ENCODE results near the gene MYO15A. TPM values are rescaled to one million over a fixed set of nuclear protein-coding genes. Genes with fewer than 3 reads are reported as not detected.
A peak's percentile ranks its signal among the peaks of the same experiment; 100 is the strongest.

Gene MYO15A
- total RNA-seq, 1 donor from 2014 or later = 0.33 TPM

- no peaks in the 10 kb centered on the region for H3K36me3 ChIP-seq (ENCODE audit: control insufficient read depth, insufficient read depth, low read length)
- DNase-seq (ENCODE audit: low read depth) = no peak
- TF ChIP-seq, protein P1, sequence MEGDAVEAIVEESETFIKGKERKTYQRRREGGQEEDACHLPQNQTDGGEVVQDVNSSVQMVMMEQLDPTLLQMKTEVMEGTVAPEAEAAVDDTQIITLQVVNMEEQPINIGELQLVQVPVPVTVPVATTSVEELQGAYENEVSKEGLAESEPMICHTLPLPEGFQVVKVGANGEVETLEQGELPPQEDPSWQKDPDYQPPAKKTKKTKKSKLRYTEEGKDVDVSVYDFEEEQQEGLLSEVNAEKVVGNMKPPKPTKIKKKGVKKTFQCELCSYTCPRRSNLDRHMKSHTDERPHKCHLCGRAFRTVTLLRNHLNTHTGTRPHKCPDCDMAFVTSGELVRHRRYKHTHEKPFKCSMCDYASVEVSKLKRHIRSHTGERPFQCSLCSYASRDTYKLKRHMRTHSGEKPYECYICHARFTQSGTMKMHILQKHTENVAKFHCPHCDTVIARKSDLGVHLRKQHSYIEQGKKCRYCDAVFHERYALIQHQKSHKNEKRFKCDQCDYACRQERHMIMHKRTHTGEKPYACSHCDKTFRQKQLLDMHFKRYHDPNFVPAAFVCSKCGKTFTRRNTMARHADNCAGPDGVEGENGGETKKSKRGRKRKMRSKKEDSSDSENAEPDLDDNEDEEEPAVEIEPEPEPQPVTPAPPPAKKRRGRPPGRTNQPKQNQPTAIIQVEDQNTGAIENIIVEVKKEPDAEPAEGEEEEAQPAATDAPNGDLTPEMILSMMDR (IDR thresholded peaks at IDR 0.05; ENCODE audit: insufficient read depth, low read length, poor library complexity, severe bottlenecking) = no peak
- no peak overlapping the region for H3K4me3 ChIP-seq (ENCODE audit: low read depth, low read length)
- H3K27me3 ChIP-seq (ENCODE audit: control insufficient read depth, insufficient read depth, low read length) = no peaks in the 10 kb centered on the region
Observed at GRCh38 chr17:18146980-18147379, 38.4 kb downstream of the MYO15A start.

DNA sequence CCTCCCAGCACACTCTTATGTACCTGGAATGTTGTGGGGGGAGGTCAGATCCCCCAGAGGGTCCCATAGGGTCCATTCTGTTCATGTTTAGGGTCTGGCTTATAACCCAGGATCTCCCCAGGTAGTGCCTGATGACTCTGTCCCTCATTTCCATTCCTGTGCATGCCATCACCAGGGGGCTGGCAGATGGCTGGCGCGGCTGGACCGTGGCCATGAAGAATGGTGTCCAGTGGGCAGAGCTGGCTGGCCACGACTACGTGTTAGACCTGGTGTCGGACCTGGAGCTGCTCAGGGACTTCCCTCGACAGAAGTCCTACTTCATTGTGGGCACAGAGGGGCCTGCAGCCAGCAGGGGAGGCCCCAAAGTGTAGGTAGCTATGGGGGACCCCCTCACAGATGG is 40.0 kb downstream of the MYO15A start:
- DNase-seq (ENCODE audit: low read depth) = no peak
- TF ChIP-seq, protein P1 (IDR thresholded peaks at IDR 0.05; ENCODE audit: insufficient read depth, low read length, poor library complexity, severe bottlenecking) = no peak
- H3K4me3 ChIP-seq (ENCODE audit: low read depth, low read length) = no peak overlapping the region
- no peaks in the 10 kb centered on the region for H3K27me3 ChIP-seq (ENCODE audit: control insufficient read depth, insufficient read depth, low read length)
- H3K36me3 ChIP-seq (ENCODE audit: control insufficient read depth, insufficient read depth, low read length) = no peaks in the 10 kb centered on the region

DNA sequence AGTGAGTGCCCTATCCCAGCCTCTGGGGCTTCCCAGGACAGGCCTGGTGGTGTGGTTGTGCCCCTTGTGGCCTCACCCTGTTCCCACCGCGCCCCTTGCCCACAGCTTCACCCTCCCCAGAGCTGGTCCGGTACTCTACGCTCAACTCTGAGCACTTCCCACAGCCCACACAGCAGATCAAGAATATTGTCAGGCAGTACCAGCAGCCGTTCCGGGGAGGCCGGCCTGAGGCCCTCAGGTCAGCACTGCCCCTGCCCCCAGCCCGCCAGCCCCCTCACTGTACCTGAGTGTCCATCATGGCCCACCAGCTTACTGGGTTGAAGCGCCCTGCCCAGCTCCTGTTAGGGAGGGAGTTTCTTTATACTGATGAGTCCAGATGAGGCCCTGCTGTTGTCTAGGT is 42.7 kb downstream of the MYO15A start:
- DNase-seq (ENCODE audit: low read depth) = no peak
- Histone ChIP-seq H3K4me3 (ENCODE audit: low read depth, low read length) (no peak overlapping the region), H3K27me3 (ENCODE audit: control insufficient read depth, insufficient read depth, low read length) (no peaks in the 10 kb centered on the region), H3K36me3 (ENCODE audit: control insufficient read depth, insufficient read depth, low read length) (no peaks in the 10 kb centered on the region)
- TF ChIP-seq, protein P1 (IDR thresholded peaks at IDR 0.05; ENCODE audit: insufficient read depth, low read length, poor library complexity, severe bottlenecking) = no peak

DNA sequence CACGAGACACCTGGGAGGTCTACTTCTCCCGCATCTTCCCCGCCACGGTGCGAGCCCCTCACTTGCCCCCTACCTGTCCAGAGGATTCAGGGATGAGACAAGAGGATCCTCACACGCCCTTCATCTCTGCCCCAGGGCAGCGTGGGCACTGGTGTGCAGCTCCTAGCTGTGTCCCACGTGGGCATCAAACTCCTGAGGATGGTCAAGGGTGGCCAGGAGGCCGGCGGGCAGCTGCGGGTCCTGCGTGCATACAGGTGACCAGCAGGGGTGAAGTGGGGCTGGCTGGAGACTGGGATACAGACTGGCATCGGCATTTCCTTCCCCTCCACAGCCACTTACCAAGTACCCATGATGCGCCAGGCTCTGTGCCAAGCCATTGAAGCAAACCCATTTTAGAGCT is 46.6 kb downstream of the MYO15A start:
- H3K4me3 ChIP-seq (ENCODE audit: low read depth, low read length) = no peak overlapping the region
- H3K36me3 ChIP-seq (ENCODE audit: control insufficient read depth, insufficient read depth, low read length) = no peaks in the 10 kb centered on the region
- TF ChIP-seq, protein P1 (IDR thresholded peaks at IDR 0.05; ENCODE audit: insufficient read depth, low read length, poor library complexity, severe bottlenecking) = no peak
- DNase-seq (ENCODE audit: low read depth) = no peak
- H3K27me3 ChIP-seq (ENCODE audit: control insufficient read depth, insufficient read depth, low read length) = no peaks in the 10 kb centered on the region

- Histone ChIP-seq H3K4me3 (ENCODE audit: low read depth, low read length) (no peak overlapping the region), H3K36me3 (ENCODE audit: control insufficient read depth, insufficient read depth, low read length) (no peaks in the 10 kb centered on the region), H3K27me3 (ENCODE audit: control insufficient read depth, insufficient read depth, low read length) (no peaks in the 10 kb centered on the region)
- TF ChIP-seq, protein P1 (IDR thresholded peaks at IDR 0.05; ENCODE audit: insufficient read depth, low read length, poor library complexity, severe bottlenecking) = peak; percentile 20
- DNase-seq (ENCODE audit: low read depth) = no peak
Observed at GRCh38 chr17:18156171-18156975, 47.8 kb downstream of the MYO15A start.

DNA sequence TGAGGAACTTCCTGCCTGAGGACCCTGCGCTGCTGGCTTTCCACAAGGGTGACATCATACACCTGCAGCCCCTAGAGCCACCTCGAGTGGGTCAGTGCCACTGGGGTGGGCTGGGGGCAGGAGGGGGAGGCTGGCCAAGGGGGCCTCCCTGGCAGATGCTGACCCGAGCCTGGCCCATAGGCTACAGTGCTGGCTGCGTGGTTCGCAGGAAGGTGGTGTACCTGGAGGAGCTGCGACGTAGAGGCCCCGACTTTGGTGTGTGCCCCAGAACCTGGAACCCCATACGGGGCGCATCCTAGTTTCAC is 48.4 kb downstream of the MYO15A start:
- Histone ChIP-seq H3K27me3 (ENCODE audit: control insufficient read depth, insufficient read depth, low read length) (no peaks in the 10 kb centered on the region), H3K4me3 (ENCODE audit: low read depth, low read length) (no peak overlapping the region), H3K36me3 (ENCODE audit: control insufficient read depth, insufficient read depth, low read length) (no peaks in the 10 kb centered on the region)
- TF ChIP-seq, protein P1 (IDR thresholded peaks at IDR 0.05; ENCODE audit: insufficient read depth, low read length, poor library complexity, severe bottlenecking) = no peak
- no peak for DNase-seq (ENCODE audit: low read depth)
